UCSD-AML1 (cell line): ENCODE data around the gene RHNO1.

Experiments used
- DNase-seq: peaks from one replicate; lab custom pipeline; 2025; ENCODE audit not compliant: unreplicated experiment; lab: John Stamatoyannopoulos, UW

RHNO1 gene

DNA sequence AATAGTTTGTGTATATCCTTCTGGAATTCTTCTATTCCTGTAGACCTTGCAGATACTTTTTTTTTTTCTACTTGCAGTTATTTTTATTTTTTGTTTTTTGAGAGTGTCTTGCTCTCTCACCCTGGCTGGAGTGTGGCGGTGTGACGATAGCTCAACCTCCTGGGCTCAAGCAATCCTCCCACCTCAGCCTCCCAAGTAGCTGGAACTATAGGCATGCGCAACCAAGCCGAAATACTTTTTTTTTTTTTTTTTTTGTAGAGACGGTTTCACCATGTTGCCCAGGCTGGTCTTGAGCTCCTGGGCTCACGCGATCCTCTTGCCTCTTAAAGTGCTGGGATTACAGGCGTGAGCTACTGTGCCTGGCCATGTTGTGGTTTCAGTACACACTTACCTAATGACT is 23.6 kb downstream of the RHNO1 start:
- DNase-seq = no peak

DNA sequence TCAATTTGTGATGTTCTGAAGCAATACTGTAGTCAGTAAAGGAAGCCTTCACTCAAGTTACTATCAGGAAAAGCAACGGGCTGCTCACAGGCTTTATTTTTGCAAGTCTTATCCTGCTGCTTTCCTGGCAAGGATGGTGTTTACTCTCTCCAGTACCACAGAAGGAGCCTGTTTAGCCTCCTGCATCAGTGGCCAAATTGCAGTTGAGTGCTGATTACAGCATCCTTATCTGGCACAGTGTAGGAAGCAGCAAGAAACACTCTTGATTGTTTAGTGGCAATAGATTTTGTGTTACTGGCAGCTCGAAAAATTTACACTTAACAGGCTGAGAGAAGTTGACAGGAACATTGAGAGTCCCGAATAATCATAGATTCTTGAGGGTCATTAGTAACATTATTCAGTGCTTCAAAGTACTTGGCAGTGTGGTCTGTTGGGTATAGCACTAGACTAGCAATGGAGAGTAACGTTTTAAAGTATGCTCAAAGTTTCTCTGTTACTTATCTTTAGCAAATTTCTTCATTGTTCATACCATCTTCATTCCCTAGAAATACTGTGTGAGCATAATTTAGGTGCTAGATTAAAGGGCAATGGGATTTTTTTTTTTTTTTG is 25.4 kb downstream of the RHNO1 start:
- no peak for DNase-seq

DNA sequence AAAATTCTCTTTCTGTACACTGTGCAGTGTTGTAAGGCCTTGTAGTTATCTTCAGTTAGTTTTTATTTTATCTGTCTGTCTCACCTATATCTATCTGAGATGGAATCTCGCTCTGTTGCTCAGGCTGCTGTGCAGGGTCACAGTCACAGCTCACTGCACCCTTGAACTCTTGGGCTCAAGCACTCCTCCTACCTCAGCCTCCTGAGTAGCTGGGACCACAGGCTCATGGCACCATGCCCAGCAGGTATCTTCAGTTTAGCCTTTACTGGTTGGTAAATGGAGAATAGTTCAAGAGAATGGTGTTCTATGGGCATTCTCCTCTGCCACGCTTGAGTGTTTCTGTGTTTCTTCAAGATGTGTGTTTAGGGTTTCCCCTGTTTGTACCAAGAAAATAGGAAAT is 27.2 kb downstream of the RHNO1 start:
- DNase-seq = no peak

DNA sequence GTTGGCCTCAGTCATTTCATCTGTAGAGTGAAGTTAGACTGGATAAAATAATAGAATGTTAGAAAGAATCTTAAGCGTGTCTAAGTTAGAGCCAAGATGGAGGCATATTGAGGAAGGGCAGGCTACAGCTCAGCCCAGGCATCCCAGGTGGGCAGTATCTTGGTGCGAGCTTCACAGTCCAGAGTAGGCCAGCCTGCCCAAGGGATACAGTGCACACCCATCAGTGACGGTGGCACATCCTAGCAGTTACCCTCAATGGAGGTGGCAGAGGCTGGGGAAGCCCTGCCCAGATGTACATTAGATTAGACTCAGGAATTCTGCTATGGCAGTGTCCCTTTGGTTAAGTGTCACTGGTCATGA is 35.2 kb downstream of the RHNO1 start:
- DNase-seq = no peak

DNA sequence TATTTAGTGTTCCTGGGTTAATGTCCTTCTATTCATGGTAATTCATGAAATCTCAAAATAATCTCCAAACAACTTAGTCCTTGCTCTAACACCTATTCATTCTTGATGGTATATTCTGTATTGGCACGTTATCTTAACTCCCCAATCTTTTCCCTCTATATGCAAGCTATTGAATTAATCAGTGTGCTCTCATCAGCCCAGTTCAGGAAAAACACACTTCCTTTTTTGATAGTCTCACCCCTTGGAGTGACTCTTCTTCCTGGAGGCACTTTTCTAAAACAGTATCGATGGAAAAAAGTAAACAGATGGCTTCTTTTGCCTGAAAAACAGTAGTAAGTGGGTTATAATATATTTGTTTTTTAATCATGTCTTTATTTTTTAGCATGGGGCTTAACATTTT is 42.2 kb downstream of the RHNO1 start:
- no peak for DNase-seq

DNA sequence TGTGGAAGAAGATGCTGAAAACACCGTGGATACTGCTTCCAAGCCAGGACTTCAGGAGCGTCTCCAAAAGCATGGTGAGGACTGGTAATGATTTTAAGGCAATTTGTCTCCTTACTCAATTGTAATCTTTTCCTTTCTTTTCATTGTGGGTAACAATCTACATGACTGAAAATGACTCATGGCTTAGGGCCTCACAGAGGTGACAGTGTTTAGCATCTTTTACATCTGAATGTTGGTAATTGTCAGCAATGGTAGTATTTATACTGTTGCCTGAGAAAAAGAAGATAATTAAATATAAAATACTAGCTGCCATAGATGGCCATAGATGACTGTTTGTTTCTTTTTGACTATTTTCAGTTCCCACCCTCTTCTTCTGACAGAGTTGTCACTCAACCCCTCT is 45.3 kb downstream of the RHNO1 start:
- no peak for DNase-seq

DNA sequence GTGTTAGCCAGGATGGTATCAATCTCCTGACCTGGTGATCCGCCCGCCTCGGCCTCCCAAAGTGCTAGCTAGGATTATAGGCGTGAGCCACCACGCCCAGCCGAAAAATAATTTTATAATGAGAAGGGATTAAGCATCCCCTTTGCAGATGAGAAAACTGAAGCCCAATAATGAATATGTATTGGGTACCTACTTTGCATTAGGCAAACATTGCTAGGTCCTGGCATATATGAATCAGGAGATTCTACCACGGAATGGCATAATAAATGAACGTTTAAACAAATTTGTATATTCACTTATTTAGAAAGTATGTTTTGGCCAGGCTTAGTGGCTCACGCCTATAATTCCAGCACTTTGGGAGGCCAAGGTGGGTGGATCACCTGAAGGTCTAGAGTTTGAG is 46.0 kb downstream of the RHNO1 start:
- no peak for DNase-seq

DNA sequence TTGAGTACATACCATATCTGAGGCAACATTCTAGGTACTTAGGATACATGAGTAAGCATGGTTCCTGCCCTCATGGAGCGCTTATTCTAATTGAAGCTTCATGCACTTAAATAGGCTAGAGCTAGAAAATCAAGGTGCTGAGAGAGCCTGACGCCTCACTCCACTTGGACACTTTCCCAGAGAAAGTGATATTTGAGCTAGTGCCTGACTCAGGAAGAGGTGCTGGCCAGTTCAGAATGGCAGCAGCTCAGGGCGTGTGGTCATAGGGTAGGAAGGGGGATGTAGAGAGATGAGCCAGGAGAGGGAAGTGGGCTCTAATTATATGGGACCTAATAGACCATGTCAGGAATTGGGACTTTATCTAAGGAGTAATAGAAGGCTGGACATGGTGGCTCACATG is 47.0 kb downstream of the RHNO1 start:
- no peak for DNase-seq

DNA sequence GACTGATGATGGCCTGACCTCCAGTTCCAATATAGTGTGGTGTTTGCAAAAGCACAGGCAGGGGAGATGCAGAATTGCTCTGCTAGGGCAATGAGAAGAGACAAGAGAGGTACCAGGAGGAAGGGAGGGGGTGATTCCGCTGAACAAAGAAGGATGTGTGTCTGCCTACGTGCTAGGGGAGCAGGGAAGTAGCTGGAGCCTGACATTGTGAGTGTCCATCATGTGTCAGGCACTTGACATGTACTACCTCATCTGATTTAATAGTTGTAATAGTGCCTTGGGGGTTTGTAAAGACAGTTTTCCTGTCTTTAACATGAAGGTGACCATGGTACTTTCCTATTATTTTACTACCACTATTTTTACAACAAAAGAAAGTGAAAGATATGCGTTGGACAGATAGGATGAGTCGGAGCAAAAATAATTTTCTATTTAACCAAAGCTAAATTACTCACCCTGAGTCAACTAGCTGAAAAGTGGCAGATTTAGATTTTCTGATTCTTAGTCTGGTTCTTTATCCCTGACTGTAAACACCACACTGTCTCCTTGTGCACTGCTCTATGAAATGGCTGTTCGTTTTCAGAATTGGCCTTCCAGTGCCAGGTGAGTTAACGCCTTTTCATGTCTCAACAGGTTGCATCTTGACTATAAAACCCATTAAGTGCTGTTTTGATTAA is 48.4 kb downstream of the RHNO1 start:
- no peak for DNase-seq

DNA sequence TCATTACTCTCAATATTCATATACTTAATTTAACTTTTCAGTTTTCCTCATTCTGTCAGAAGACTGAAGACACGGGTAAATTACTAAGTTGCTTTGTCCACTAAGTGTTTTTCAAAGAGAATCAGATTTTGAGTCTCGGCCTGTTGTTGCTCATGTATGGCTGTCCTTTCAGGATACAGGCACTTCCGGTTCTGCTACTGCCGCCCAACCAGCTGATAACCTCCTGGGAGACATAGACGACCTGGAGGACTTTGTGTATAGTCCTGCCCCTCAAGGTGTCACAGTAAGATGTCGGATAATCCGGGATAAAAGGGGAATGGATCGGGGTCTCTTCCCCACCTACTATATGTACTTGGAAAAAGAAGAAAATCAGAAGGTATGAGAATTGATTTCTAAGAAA is 53.8 kb downstream of the RHNO1 start:
- no peak for DNase-seq

DNA sequence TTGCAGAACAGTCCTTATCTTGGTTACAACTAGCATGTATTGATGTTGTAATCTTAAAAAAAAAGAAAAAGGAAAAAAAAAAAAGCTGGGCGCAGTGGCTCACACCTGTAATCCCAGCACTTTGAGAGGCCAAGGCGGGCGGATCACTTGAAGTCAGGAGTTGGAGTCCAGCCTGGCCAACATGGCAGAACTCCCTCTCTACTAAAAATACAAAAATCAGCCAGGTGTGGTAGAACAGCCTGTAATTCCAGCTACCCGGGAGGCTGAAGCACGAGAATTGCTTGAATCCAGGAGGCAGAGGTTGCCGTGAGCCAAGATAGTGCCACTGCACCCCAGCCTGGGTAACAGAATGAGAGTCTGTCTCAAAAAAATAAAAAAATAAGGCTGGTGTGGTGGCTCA is 56.6 kb downstream of the RHNO1 start:
- DNase-seq = no peak

DNA sequence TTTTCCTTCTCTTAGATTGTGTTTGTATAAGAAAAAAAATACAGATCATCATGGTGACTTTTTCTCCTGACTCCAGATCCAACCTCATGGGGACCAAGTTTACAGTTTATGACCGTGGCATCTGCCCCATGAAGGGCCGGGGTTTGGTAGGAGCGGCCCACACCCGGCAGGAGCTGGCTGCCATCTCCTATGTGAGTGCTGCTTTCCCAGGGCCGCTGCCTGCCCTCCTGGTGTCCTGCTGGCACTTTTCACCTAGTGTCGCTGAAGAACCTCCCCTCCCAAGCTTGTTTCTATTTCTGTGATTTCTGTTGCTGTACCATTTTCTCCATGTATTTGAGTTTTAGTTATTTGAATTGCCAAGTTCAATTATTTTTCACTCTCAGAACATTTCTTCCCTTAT is 57.3 kb downstream of the RHNO1 start:
- DNase-seq = no peak

DNA sequence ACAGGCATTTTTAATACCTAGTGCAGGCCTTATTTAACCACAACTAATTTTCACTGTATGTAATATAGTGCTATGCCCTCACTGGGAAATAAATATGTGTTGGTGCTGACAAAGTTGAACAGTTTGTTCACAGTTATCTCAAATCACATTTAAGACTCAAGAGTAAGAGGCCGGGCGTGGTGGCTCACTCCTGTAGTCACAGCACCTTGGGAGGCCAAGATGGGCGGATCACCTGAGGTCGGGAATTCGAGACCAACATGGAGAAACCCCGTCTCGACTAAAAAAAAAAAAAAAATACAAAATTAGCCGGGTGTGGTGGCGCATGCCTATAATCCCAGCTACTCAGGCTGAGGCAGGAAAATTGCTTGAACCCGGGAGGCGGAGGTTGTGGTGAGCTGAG is 59.3 kb downstream of the RHNO1 start:
- DNase-seq = no peak

DNA sequence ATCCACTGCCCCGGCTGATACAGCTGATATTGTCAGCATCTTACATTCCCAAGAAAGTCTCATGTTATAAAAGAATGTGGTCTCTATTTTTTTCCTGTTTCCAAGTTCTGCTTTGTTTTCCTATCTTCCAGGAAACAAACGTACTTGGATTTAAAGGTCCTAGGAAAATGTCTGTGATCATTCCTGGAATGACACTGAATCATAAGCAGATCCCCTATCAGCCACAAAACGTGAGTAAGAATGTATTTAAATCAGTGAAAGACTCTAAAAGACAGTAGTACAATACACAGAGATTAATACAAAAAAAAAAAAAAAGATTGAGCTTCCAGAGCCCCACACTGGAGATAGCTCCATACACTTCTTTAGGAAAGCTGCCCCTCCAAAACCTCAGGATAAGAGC is 60.5 kb downstream of the RHNO1 start:
- no peak for DNase-seq
